Natural killer cell treated with Interleukin-12 subunit alpha and Interleukin-12 subunit beta and Interleukin-15 and Interleukin-18, amount 100 ng/mL, for 72 hours (primary cell): ENCODE data around the gene SH3RF2. TPM values are rescaled to one million over a fixed set of nuclear protein-coding genes. Genes with fewer than 3 reads are reported as not detected.

Experiments
- ATAC-seq, 2 donors: fragments of 150-1000 bp; cut with Tn5 transposase in 1 of 2; sonication (Bioruptor Pico), chemical (Tn5 transposase) in 1 of 2; 2 replicates each; pipeline ENCODE4 v1.10.0; 2021
- DNase-seq: peaks from one replicate; pipeline ENCODE4 v3.0.0; 2022; ENCODE audit warnings: low spot score
- H3K27ac Mint-ChIP-seq, 2 donors: 1 replicate in 1 of 2; 2 replicates in 1 of 2; pipeline ENCODE4 v1.8.0; 2022; ENCODE audit warnings: mixed read lengths in 2 of 2, mild to moderate bottlenecking in 1 of 2, moderate library complexity in 1 of 2
- H3K27me3 Mint-ChIP-seq, 2 donors: 1 replicate in 1 of 2; 2 replicates in 1 of 2; pipeline ENCODE4 v1.8.0; 2022; ENCODE audit warnings: mixed read lengths in 2 of 2
- H3K36me3 Mint-ChIP-seq: one replicate; pipeline ENCODE4 v1.8.0; 2022; ENCODE audit warnings: mixed read lengths
- H3K4me1 Mint-ChIP-seq, 2 donors: 1 replicate in 1 of 2; 2 replicates in 1 of 2; pipeline ENCODE4 v1.8.0; 2022; ENCODE audit warnings: low read depth in 2 of 2, mixed read lengths in 2 of 2, mild to moderate bottlenecking in 1 of 2
- H3K4me3 Mint-ChIP-seq: one replicate; pipeline ENCODE4 v1.8.0; 2022; ENCODE audit warnings: mixed read lengths
- H3K9me3 Mint-ChIP-seq: 2 replicates; pipeline ENCODE4 v1.8.0; 2022; ENCODE audit warnings: mixed read lengths
- total RNA-seq, 2 donors: library from RNA; stranded (reverse); gene quantifications; one replicate each; pipeline ENCODE4 v1.2.3, GENCODE V29; 2022

SH3RF2 gene
- total RNA-seq, 2 donors from 2014 or later, result 0.07 to 0.50 TPM

GRCh38 chr5:146018514-146019375, 82.4 kb downstream of the SH3RF2 start:
- Mint-ChIP-seq H3K4me1 (no peaks in the 10 kb centered on the region), H3K4me3 (no peak overlapping the region), H3K27ac (no peak overlapping the region), H3K27me3 (peaks cover 0 to 2% of the 10 kb centered on the region in 2 donors), H3K9me3 (no peaks in the 10 kb centered on the region), H3K36me3 (no peaks in the 10 kb centered on the region)
- ATAC-seq, result no peak
- DNase-seq, result no peak

DNA sequence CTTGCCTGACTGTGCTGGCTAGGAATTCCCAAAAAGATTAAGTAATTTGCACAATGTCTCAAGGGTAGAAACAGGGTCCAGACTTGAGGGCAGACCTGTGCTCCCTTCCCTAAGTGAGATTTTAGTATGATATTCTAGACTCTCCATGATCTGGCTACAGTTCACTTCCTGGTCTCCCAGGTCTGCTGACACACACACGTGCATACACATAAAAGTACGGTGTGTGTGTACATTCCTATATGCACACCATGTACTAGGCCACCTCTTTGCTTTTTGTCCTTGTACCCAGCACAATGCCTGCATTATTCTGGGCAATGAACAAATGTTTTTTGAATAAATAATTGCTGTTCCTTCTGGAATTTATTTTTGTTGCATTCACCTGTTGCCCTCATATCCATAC, 83.7 kb downstream of the SH3RF2 start:
- Mint-ChIP-seq H3K27ac (no peak overlapping the region), H3K36me3 (no peaks in the 10 kb centered on the region), H3K4me1 (no peaks in the 10 kb centered on the region), H3K27me3 (peaks cover 0 to 5% of the 10 kb centered on the region in 2 donors), H3K9me3 (no peaks in the 10 kb centered on the region), H3K4me3 (no peak overlapping the region)
- ATAC-seq (no peak), DNase-seq (no peak)

GRCh38 chr5:146024034-146024433, 87.7 kb downstream of the SH3RF2 start:
- ATAC-seq, result no peak
- DNase-seq, result no peak
- Mint-ChIP-seq H3K27ac (no peak overlapping the region), H3K4me3 (no peak overlapping the region), H3K9me3 (no peaks in the 10 kb centered on the region), H3K27me3 (peaks cover 0 to 3% of the 10 kb centered on the region in 2 donors), H3K4me1 (no peaks in the 10 kb centered on the region), H3K36me3 (no peaks in the 10 kb centered on the region)

- no peaks in the 10 kb centered on the region for H3K9me3 Mint-ChIP-seq
- no peak overlapping the region for H3K27ac Mint-ChIP-seq
- no peaks in the 10 kb centered on the region for H3K36me3 Mint-ChIP-seq
- H3K27me3 Mint-ChIP-seq, result peaks cover 0 to 3% of the 10 kb centered on the region in 2 donors
- H3K4me3 Mint-ChIP-seq, result no peak overlapping the region
- no peaks in the 10 kb centered on the region for H3K4me1 Mint-ChIP-seq
- DNase-seq (no peak), ATAC-seq (no peak)
Observed at GRCh38 chr5:146025114-146025680, 88.8 kb downstream of the SH3RF2 start.

- Mint-ChIP-seq H3K4me3 (no peak overlapping the region), H3K27me3 (peaks cover 0 to 3% of the 10 kb centered on the region in 2 donors), H3K4me1 (no peaks in the 10 kb centered on the region), H3K36me3 (no peaks in the 10 kb centered on the region), H3K27ac (no peak overlapping the region), H3K9me3 (no peaks in the 10 kb centered on the region)
- DNase-seq (no peak), ATAC-seq (no peak)
Observed at GRCh38 chr5:146025681-146026080, 89.3 kb downstream of the SH3RF2 start.

DNA sequence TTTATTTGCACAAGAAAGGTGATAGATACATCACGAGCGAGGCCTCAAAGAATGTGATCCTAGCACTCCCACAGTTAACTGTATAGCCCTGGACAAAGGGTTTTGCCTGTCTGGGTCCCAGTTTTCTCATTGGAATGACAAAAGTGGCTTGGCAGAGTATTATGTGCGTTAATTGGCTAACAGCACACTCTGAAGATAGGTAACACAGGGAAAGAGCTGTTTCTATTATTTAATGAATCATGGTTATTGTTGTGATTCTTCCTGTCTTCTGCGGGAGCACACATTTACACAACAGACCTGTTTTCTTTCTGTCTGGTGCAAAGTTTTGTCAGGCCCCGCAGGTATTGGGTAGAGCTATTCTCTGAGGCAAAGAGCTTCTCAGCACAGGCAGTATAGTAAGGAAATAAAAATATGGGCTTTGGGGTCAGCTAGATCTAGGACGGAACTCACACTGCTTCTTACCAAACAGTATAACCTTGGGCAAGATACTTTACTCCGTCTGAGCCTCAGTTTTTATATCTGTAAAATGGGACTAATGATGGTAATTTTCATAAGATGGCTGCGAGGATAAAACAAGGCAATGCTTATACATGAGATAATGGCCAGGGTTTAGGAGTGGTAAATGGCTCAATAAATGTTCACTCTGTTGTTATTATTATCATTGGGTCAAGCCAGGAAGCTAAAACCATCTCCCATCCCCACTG, 90.1 kb downstream of the SH3RF2 start:
- Mint-ChIP-seq H3K4me1 (no peaks in the 10 kb centered on the region), H3K9me3 (no peaks in the 10 kb centered on the region), H3K36me3 (no peaks in the 10 kb centered on the region), H3K4me3 (no peak overlapping the region), H3K27me3 (peaks cover 0 to 3% of the 10 kb centered on the region in 2 donors), H3K27ac (no peak overlapping the region)
- ATAC-seq, result no peak
- DNase-seq, result no peak

DNA sequence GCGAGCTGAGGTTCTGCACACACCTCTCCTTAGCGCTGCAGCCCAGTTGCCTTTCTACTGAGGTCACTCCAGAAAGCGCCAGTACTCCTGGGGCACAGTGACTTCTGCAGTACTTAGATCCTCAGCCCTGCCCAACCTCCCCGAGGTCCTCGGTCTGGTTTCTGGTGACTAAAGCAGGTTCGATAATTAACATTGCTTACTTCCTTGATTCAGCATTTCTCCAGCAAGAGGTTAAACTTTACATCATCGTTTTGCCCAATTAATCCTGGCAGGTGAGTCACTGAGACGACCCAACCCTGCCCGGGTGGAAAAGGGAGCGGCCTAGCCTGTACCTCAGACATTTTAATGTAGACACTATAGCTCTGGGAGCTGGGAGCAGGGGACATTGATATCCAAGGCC, 91.4 kb downstream of the SH3RF2 start:
- Mint-ChIP-seq H3K4me3 (no peak overlapping the region), H3K27ac (no peak overlapping the region), H3K9me3 (no peaks in the 10 kb centered on the region), H3K4me1 (no peaks in the 10 kb centered on the region), H3K27me3 (peaks cover 0 to 3% of the 10 kb centered on the region in 2 donors), H3K36me3 (no peaks in the 10 kb centered on the region)
- DNase-seq, result no peak
- ATAC-seq, result no peak

- DNase-seq, result no peak
- Mint-ChIP-seq H3K27me3 (no peaks in the 10 kb centered on the region), H3K4me3 (no peak overlapping the region), H3K4me1 (no peaks in the 10 kb centered on the region), H3K9me3 (no peaks in the 10 kb centered on the region), H3K27ac (no peak overlapping the region), H3K36me3 (no peaks in the 10 kb centered on the region)
- no peak for ATAC-seq
Observed at GRCh38 chr5:146032911-146033310, 96.5 kb downstream of the SH3RF2 start.

DNA sequence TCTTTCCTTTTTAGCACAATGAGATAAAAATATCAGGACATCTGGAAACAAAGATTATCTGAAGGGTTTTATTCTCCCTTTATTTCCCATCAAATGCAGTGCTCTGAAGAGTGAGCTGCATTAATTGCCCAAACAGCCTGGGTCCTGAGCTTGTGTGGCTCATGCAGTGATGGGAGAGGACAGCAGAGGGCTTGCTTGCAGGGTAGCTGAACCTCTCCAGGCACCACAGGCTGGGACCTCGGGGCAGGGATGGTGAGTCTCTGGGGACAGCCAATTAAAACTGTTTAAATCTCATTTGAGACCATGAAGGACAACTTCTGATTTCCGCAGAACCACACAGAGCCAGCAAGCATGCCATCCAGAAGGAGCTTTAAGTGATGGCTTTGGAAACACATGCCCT, 97.7 kb downstream of the SH3RF2 start:
- ATAC-seq, result no peak
- H3K4me3 Mint-ChIP-seq, result no peak overlapping the region
- no peaks in the 10 kb centered on the region for H3K36me3 Mint-ChIP-seq
- H3K27ac Mint-ChIP-seq, result no peak overlapping the region
- H3K27me3 Mint-ChIP-seq, result no peaks in the 10 kb centered on the region
- H3K9me3 Mint-ChIP-seq, result no peaks in the 10 kb centered on the region
- DNase-seq, result no peak
- no peaks in the 10 kb centered on the region for H3K4me1 Mint-ChIP-seq

GRCh38 chr5:146034605-146035004, 98.2 kb downstream of the SH3RF2 start:
- Mint-ChIP-seq H3K27me3 (no peaks in the 10 kb centered on the region), H3K36me3 (no peaks in the 10 kb centered on the region)
- ATAC-seq, result no peak

GRCh38 chr5:146039420-146039819, 103.0 kb downstream of the SH3RF2 start:
- ATAC-seq (peak; percentile 32 to 52), DNase-seq (no peak)
- Mint-ChIP-seq H3K4me3 (no peak overlapping the region), H3K36me3 (no peaks in the 10 kb centered on the region), H3K9me3 (no peaks in the 10 kb centered on the region), H3K4me1 (peaks cover 0 to 8% of the 10 kb centered on the region in 2 donors), H3K27me3 (no peaks in the 10 kb centered on the region), H3K27ac (no peak overlapping the region)

More at GRCh38 chr5:146034605-146035004, 98.2 kb downstream of the SH3RF2 start:
- Mint-ChIP-seq H3K9me3 (no peaks in the 10 kb centered on the region), H3K4me1 (peaks cover 0 to under 1% of the 10 kb centered on the region in 2 donors), H3K4me3 (no peak overlapping the region), H3K27ac (no peak overlapping the region)
- DNase-seq, result no peak

- Mint-ChIP-seq H3K27me3 (no peaks in the 10 kb centered on the region), H3K27ac (no peak overlapping the region), H3K9me3 (no peaks in the 10 kb centered on the region), H3K4me3 (no peak overlapping the region), H3K4me1 (peaks cover 0 to 8% of the 10 kb centered on the region in 2 donors), H3K36me3 (no peaks in the 10 kb centered on the region)
- ATAC-seq (no peak), DNase-seq (no peak)
Observed at GRCh38 chr5:146040527-146040926, 104.1 kb downstream of the SH3RF2 start.

- Mint-ChIP-seq H3K4me3 (no peak overlapping the region), H3K4me1 (peaks cover 0 to 8% of the 10 kb centered on the region in 2 donors), H3K36me3 (no peaks in the 10 kb centered on the region), H3K27me3 (peaks cover 0 to 5% of the 10 kb centered on the region in 2 donors), H3K9me3 (no peaks in the 10 kb centered on the region), H3K27ac (no peak overlapping the region)
- DNase-seq (no peak), ATAC-seq (peak in 1 of 2 donors; percentile 15)
Observed at GRCh38 chr5:146041180-146041789, 104.9 kb downstream of the SH3RF2 start.
